Tibial artery (tissue), 4 donors: ENCODE results near the gene SMCO4.
A peak's percentile ranks its signal among the peaks of the same experiment; 100 is the strongest.

Experiments
- DNase-seq, 2 donors: peaks; one replicate each; pipeline ENCODE4 v3.0.0-alpha.2; 2019
- H3K27ac ChIP-seq, 2 donors: fragments of 200-600 bp; sonication (generic) in 1 of 2; 1 replicate in 1 of 2; 2 replicates in 1 of 2; pipeline ENCODE4 v1.5.1; 2018 to 2019; ENCODE audit warnings: mild to moderate bottlenecking in 1 of 2
- H3K27me3 ChIP-seq, 2 donors: fragments of 200-600 bp; sonication (generic) in 1 of 2; one replicate each; pipeline versions ENCODE4 v1.5.1 to v1.6.0; 2016 to 2019
- H3K36me3 ChIP-seq, 3 donors: fragments of 200-600 bp; sonication (generic) in 2 of 3; one replicate each; pipeline ENCODE4 v1.5.1; 2016 to 2019; ENCODE audit warnings: mild to moderate bottlenecking in 2 of 3
- H3K4me1 ChIP-seq, 4 donors: fragments of 200-600 bp; sonication (generic) in 2 of 4; 1 replicate in 3 of 4; 2 replicates in 1 of 4; pipeline ENCODE4 v1.5.1; 2016 to 2019
- H3K4me3 ChIP-seq, 2 donors: fragments of 200-600 bp; sonication (generic) in 1 of 2; 1 replicate in 1 of 2; 2 replicates in 1 of 2; pipeline ENCODE4 v1.5.1; 2018 to 2019; ENCODE audit warnings: mild to moderate bottlenecking in 2 of 2
- H3K9me3 ChIP-seq, 3 donors: fragments of 200-600 bp; sonication (generic) in 1 of 3; one replicate each; pipeline ENCODE4 v1.5.1; 2016 to 2019
- intact Hi-C: fragments of 100-400 bp; cut with DNase I; formaldehyde crosslinking; loops from one replicate; pipeline ENCODE4 v1.15.0; 2023; ENCODE audit warnings: low total_unique reads
- TF ChIP-seq, protein P1 (sequence below), 2 experiments: fragments of 200-600 bp in 1 of 2; fragments of 450-650 bp in 1 of 2; IDR thresholded peaks; one replicate each; pipeline ENCODE4 v1.5.1; 2017 to 2019; ENCODE audit warnings: antibody characterized with exemption in 2 of 2, mild to moderate bottlenecking in 1 of 2, moderate library complexity in 1 of 2

SMCO4 gene

DNA sequence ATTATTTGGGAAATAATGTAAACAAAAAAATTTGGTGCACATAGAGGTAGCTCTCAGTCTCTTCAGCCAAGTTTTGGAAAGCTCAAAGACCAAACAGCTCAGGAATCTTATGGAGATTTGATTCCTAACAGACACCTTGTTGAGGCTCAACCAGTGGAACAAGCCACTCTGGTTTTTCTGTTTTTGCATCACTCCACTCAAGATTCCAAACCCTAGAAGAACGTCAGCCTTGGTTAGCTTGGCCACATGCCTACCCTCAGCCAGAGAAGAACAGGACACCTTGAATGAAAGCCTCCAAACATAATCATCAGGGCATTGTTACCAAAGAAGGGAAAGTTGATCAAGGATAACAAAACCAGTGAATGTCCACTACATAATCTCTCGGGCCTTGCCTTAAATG is 3.8 kb upstream of the SMCO4 start:
- H3K27ac ChIP-seq, result no peak overlapping the region
- TF ChIP-seq, protein P1, sequence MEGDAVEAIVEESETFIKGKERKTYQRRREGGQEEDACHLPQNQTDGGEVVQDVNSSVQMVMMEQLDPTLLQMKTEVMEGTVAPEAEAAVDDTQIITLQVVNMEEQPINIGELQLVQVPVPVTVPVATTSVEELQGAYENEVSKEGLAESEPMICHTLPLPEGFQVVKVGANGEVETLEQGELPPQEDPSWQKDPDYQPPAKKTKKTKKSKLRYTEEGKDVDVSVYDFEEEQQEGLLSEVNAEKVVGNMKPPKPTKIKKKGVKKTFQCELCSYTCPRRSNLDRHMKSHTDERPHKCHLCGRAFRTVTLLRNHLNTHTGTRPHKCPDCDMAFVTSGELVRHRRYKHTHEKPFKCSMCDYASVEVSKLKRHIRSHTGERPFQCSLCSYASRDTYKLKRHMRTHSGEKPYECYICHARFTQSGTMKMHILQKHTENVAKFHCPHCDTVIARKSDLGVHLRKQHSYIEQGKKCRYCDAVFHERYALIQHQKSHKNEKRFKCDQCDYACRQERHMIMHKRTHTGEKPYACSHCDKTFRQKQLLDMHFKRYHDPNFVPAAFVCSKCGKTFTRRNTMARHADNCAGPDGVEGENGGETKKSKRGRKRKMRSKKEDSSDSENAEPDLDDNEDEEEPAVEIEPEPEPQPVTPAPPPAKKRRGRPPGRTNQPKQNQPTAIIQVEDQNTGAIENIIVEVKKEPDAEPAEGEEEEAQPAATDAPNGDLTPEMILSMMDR (IDR thresholded peaks at IDR 0.05), result no peak
- H3K27me3 ChIP-seq, result no peaks in the 10 kb centered on the region
- no peak for DNase-seq
- intact Hi-C loops, result no loop called here
- H3K4me1 ChIP-seq, result peaks cover 0 to 9% (median 5%) of the 10 kb centered on the region in 4 donors
- H3K36me3 ChIP-seq, result no peaks in the 10 kb centered on the region
- no peak overlapping the region for H3K4me3 ChIP-seq
- H3K9me3 ChIP-seq, result no peaks in the 10 kb centered on the region

DNA sequence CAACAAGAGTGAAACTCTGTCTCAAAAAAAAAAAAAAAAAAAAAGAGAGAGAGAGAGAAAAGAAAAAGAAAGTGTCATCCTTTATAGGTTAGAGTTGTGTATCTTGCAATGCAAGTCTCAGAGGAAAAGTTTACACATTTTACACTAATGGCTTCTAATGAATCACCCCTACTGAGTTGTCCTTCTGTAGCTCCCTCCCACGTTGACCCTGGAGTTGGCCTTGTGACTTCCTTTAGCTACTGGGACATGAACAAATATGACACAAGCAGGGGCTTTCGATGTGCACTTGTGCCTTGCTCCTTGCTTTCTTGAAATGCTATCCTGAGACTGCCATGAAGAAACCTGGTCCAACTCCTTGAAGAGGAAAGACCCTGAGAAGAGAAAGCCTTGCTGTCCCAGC is 2.4 kb upstream of the SMCO4 start:
- DNase-seq, result no peak
- H3K36me3 ChIP-seq, result no peaks in the 10 kb centered on the region
- TF ChIP-seq, protein P1 (IDR thresholded peaks at IDR 0.05), result no peak
- H3K4me3 ChIP-seq, result no peak overlapping the region
- H3K27ac ChIP-seq, result no peak overlapping the region
- peaks cover 0 to 20% (median 12%) of the 10 kb centered on the region in 4 donors for H3K4me1 ChIP-seq
- no peaks in the 10 kb centered on the region for H3K9me3 ChIP-seq
- intact Hi-C loops, result no loop called here
- H3K27me3 ChIP-seq, result no peaks in the 10 kb centered on the region

DNA sequence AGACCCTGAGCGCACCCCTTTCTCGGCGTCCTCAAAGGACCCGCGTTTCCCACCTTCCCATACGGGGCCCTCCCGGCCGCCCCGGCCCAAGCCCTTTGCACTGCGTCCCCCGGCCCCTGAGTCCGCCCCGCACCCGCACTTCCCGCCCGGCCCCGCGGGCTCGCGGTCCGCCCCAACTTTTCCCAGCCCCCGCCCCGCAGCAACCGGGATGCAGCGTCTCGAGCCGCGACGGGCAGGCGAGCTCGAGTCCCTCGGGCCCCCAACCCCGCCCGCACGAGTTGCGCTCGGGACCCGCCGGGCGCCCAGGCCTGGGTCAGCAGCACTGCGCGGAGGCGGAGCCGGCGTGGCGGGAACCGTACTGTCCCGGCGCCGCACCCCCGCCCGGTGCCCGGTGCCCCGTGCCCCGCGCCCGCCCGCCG is 371 bp downstream of the SMCO4 start:
- Histone ChIP-seq H3K4me1 (peaks cover 0 to 35% (median 21%) of the 10 kb centered on the region in 4 donors), H3K36me3 (no peaks in the 10 kb centered on the region), H3K27ac (peak overlapping the region; percentile 92 to 96), H3K27me3 (no peaks in the 10 kb centered on the region), H3K4me3 (peak overlapping the region; percentile 94 to 95), H3K9me3 (no peaks in the 10 kb centered on the region)
- intact Hi-C loops, result loop anchor here (2.0 to 5.0 kb wide), 2 partner anchors 119 to 308 kb away; partner anchors contain the start of gene CEP295
- DNase-seq, result peak in 1 of 2 donors; percentile 68
- TF ChIP-seq, protein P1 (IDR thresholded peaks at IDR 0.05), result no peak

DNA sequence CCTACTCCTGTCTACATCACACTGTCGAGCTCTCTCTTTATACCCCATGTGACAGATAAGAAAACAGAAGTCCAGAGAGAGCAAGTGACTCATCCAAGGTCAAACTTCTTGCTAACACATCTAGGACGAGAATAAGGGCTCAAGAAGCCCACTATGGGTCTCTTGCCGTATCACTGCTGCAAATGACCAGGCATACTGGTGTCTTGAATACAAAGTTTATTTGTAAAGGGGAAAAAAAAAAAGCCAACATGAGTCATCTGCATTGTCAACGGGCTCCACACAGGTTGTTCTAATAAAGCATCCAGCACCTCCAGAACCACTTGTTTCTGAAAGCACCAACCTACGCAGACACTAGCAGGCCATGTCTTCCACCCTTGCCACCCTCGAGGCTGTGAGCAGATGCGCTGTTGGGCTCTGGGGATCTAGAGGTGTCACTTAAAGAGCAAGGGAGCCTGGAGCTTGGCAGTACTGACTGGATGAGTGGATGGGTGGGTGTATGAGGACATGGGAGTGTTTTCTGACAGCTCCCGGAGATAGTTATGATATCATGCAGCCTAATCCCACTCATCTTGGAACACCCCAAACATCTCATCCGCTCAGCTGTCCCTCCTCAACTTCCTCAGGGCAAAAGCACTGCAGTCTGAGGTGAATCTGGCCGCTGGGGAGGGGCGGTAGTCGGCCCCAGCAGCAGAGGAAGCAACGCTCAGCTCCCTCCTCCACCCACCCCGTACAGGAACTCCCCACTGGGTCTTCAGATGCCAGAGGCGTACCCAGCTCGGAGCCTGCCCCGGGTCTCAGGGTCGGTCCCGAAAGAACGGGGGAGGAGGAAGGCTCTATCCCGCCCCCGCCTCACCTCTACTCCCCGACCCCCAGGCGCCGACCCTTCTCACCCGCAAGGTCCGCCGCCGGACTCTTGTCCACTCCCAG is 1.0 kb downstream of the SMCO4 start:
- Histone ChIP-seq H3K27ac (peak overlapping the region; percentile 92 to 96), H3K4me3 (peak overlapping the region; percentile 94 to 95), H3K27me3 (no peaks in the 10 kb centered on the region), H3K4me1 (peaks cover 0 to 41% (median 27%) of the 10 kb centered on the region in 4 donors), H3K9me3 (no peaks in the 10 kb centered on the region), H3K36me3 (no peaks in the 10 kb centered on the region)
- TF ChIP-seq, protein P1 (IDR thresholded peaks at IDR 0.05), result no peak
- intact Hi-C loops, result loop anchor here (2.0 to 5.0 kb wide), 2 partner anchors 120 to 307 kb away; partner anchors contain the start of gene CEP295
- DNase-seq, result peak; percentile 36 to 69

GRCh38 chr11:93540896-93541553 is 2.2 kb downstream of the SMCO4 start:
- no peak overlapping the region for H3K4me3 ChIP-seq
- no peaks in the 10 kb centered on the region for H3K27me3 ChIP-seq
- H3K27ac ChIP-seq, result peak overlapping the region; percentile 92 to 96
- intact Hi-C loops, result loop anchor here (5.0 kb wide), 1 partner anchor 121 kb away; the partner anchor contains the start of gene CEP295
- TF ChIP-seq, protein P1 (IDR thresholded peaks at IDR 0.05), result no peak
- no peaks in the 10 kb centered on the region for H3K36me3 ChIP-seq
- H3K9me3 ChIP-seq, result no peaks in the 10 kb centered on the region
- no peak for DNase-seq
- H3K4me1 ChIP-seq, result peaks cover 0 to 50% (median 35%) of the 10 kb centered on the region in 4 donors
